ENCODE measurements around the gene DPF3.

- TF ChIP-seq THAP11 (CRISPR knock-in tag; IDR thresholded peaks at IDR 0.05) (no peak), CTCF (CRISPR knock-in tag; IDR thresholded peaks at IDR 0.05) (no peak)
These were observed 276.4 kb downstream of the DPF3 start for GRCh38 chr14:72617391-72618031.
